NCI-H187 (cell line): ENCODE data around the gene PROK1.

Experiments used
- DNase-seq, 2 experiments: peaks; one replicate each; lab custom pipeline; 2025; lab: John Stamatoyannopoulos, UW

The PROK1 gene

GRCh38 chr1:110488867-110489266 is 37.9 kb downstream of the PROK1 start:
- no peak for DNase-seq

DNA sequence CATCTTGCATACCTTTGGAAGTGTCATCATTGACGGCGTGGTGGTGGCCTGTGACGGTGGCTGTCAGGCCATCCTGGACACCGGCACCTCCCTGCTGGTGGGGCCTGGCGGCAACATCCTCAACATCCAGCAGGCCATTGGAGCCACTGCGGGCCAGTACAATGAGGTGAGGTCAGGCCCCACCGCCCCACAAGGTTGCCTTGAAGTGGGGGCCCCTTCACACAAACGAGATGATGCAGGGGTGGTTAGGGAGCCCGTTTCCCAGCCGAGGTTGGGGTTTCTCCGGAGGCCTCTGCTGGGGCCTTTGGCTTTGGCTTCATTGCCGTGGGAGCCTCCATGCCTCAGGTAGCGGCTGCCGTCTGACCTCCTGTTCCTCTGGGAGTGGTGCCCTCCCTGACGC is 38.5 kb downstream of the PROK1 start:
- no peak for DNase-seq

GRCh38 chr1:110489973-110490542 is 39.1 kb downstream of the PROK1 start:
- DNase-seq: no peak

GRCh38 chr1:110490791-110491451 is 40.0 kb downstream of the PROK1 start:
- no peak for DNase-seq

GRCh38 chr1:110492573-110492972 is 41.6 kb downstream of the PROK1 start:
- DNase-seq: no peak

DNA sequence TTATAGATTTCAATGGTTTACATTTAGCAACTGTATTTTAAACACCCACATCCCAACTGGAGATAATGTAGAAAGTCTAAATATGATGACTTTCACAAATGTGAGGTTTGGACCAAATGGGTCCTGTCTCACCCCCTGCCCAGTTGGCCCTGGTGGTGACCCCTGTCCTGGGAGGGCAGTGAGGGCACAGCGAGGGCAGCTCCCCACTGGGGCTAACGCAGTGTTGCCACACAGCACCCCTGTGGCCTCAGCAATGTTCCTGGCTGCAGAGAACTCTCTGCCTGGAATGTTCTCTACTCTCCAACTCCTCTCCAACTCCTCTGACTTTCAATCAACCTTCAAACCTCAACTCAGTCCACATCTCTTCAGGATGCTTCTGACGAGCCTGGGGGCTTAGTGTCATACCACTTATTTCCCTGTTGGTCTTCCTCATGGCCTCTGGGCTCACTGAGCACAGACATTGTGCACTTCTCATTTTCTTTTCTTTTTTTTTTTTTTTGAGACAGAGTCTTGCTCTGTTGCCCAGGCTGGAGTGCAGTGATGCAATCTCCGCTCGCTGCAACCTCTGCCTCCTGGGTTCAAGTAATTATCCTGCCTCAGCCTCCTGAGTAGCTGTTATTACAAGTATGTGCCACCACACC is 42.2 kb downstream of the PROK1 start:
- no peak for DNase-seq

DNA sequence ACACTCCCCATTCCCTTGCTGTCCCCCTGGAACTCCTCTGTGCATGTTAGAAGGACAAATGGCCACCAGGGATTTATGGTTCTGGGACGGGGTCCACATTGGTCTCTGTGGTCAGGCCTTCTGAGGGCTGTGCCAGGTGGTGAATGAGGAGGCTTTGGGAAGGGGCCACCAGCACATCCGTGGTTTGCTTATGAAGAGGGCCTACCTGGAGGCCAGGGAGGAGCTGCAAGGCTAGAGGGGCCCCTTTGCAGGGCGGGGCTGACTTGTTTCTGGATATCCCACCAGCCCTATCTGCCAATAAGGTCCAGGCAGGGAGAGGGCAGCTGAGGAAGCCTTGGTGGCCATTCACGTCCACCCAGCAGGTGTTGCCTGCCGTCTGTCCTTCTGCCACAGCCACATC is 43.1 kb downstream of the PROK1 start:
- no peak for DNase-seq

DNA sequence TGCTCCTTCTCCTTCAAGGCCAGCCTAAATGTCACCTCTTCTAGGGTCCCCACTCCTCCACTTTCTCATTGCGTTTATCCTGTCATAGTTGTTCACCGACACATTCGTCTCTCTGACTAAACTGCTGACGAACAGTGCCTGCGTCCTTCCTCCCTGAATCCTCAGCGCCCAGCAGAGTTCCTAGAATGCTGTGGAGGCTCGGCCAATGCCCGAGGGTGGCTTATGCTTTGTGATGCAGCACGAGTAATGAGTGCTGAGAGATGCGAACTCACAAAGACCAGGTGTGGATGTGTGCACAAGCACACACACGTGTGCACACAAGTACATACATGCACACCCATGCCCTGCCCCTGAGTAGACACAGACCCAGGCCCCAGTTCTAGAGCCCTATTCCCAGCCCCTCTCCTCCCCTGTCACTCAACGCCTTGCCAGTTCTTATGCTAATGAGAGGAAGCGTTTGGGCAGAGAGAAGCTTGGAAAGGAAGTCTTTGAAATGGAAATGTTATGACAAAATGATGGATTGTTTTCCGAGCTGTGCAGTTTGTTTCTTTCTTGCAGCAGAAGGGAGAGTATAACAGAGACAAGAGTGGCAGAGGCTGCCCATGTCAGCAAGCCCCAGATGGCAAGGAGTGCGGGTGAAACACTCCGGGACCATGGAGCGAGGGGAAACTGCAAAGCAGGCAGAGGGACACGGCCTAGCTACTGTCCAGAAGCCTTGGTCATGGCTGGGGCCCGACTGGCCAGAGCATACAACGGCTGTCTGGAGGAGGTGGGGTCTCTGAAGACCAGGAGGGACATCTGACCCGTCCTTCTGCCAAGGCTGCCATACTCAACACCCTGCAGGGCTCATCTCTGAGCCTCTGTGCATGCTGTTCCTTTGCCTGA is 43.8 kb downstream of the PROK1 start:
- DNase-seq: no peak

DNA sequence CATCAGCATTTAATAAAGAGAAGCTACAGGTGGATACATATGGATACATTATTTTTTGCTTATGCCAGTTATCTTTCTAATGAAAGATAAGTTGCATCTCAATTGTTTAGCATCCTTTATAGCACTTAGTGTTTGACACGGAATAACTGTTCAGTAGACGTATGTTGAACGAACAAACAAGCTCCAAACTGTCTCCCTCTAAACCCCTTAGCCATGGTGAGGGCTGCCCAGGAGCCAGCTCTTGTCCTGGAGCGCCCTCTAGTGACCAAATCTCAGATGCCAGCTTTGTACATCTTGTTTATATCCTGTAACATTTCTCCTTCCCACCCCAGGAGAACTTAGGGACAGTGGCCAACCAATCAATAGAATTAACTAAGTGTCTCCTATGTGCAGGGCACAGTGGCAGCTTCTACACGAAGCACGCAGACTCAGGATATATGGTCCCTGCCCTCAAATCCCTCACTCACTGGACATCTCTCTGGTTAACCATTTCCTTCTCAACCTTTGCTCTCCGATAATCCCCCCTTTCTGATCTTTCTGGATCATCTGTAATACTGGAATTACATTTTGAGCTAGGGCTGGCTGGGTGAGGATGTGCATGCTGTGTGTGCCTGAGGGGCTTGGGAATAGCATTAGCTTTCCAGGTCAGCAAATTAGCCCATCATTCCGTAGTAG is 45.1 kb downstream of the PROK1 start:
- DNase-seq: peak; percentile 21 to 29

GRCh38 chr1:110498270-110498669 is 47.3 kb downstream of the PROK1 start:
- DNase-seq: no peak

DNA sequence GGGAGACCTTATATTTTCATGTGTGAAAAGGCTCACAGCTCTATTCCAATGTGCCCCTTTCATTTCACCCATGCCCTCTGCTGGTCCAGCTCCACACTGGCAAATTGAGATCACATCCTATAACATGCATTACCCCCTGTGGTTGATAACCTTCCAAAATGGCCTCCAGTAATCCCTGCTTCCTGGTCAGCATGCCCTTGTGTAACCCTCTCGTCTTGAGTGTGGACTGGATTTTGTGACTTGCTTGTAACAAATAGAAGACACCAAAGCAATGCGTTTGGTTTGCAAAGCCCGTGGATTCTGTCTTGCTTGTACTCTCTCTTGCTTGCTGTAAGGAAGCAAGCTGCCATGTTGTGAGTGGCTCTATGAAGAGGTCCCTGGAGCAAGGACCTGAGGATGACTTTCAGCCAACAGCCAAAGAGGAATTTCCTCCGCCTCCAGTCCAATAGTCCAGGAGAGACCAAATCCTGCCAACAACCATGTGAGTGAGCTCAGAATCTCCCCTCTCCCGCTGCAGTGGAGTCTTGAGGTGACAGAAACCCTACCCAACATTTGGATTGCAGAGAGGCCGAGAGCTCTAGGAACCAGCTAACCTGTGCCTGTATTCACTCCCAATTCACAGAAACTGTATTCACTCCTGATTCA is 50.7 kb downstream of the PROK1 start:
- no peak for DNase-seq

- DNase-seq: no peak
These were observed 51.6 kb downstream of the PROK1 start for GRCh38 chr1:110502402-110503151.

DNA sequence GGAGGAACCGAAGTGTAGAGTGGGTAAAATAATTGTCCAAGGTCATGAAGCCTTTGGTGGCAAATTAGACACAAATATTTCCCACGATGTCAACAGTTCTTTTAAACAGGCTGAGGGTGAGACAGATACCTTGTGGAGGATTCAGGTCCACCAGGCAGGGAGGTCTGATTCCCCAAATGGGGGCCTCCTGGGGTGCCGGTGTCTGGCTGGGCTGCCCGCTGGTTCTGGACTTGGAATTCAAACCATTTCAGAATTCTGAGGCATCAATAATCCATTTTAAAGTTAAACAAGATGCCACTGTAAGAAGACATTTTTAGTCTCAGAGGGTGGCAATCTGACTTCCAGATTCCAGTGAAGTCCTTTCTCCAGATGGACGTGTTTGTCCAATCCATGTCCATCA is 52.5 kb downstream of the PROK1 start:
- no peak for DNase-seq

- DNase-seq: no peak
These were observed 53.3 kb downstream of the PROK1 start for GRCh38 chr1:110504226-110504625.

DNA sequence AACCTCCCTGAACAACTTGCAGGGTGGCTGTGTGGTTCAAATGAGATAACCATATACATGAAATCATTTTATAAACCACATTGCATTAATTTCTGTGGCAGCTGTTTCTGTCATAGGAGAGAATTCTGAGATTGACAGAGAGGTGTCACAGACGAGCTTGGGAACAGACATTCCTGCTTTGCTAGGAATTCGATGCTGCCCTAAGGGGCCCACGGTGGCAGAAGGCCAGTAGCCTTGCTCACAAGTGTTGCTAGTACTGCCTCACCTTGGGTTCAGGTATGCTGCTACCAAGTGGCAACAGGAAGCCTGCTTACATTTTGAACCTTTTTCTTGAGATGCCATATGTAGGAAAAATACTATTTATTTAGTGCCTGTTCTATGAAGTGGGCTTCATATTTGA is 54.6 kb downstream of the PROK1 start:
- no peak for DNase-seq

DNA sequence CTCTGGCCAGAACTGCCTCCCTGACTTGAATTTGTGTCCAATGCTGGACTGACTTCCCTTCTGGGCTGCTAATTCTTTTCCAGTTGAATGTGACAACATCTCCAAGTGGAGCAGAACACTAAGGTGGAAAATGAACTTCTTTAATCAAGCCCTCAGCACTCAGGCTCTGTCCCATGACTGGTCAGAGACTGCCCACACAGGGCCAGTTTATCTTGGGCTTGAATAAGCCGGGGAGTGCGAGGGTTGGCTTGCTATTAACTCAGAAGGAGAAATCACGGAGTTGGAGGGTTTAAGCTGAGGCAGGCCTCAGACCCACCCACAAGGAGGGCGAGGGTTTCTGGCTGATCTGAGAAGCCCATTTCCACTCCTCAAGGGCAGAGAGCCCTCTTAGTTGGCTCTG is 55.6 kb downstream of the PROK1 start:
- no peak for DNase-seq
